ENCODE results near the gene LRRN4. TPM values are rescaled to one million over a fixed set of nuclear protein-coding genes. Genes with fewer than 3 reads are reported as not detected.

The LRRN4 gene
- total RNA-seq, 1 experiment from 2014 or later, result 0.57 TPM

- POLR2A ChIA-PET, result no interaction called here
- no peak for ATAC-seq
- intact Hi-C loops (cut with micrococcal nuclease; ENCODE audit: unreplicated experiment) (loop anchor here (5.0 kb wide), 1 partner anchor 768 kb away; no protein-coding TSS in a partner anchor), in situ Hi-C loops (cut with HindIII; ENCODE audit: low pct_unique_long_range_greater_than_20kb, low sequenced_read_pairs) (no loop called here)
- Histone ChIP-seq H3K9me3 (ENCODE audit: control insufficient read depth, insufficient read depth, low read depth, low read length) (no peaks in the 10 kb centered on the region), H3K4me3 (ENCODE audit: low read depth in 2 of 2, low read length in 2 of 2) (no peak overlapping the region), H3K36me3 (ENCODE audit: control insufficient read depth, insufficient read depth, low read length) (no peaks in the 10 kb centered on the region), H3K27ac (ENCODE audit: low read length) (no peak overlapping the region), H3K27me3 (ENCODE audit: control insufficient read depth, insufficient read depth, low read length) (peaks cover 3% of the 10 kb centered on the region; the same call in 1 of the 2 replicates), H3K4me1 (ENCODE audit: control insufficient read depth, insufficient read depth, low read length) (no peaks in the 10 kb centered on the region)
- no peak for TF ChIP-seq SIN3A (IDR thresholded peaks at IDR 0.05; ENCODE audit: borderline replicate concordance, insufficient read depth, low read depth, low read length)
- TF ChIP-seq TCF7L2 (IDR thresholded peaks at IDR 0.05; ENCODE audit: low read depth, low read length), result no peak
- no peak for DNase-seq (ENCODE audit: low read depth, low spot score)
- CTCF ChIA-PET, result no interaction called here
- BruUV-seq (replicated peaks), result no TSS peak
Observed at GRCh38 chr20:6083926-6084325, 30.1 kb upstream of the LRRN4 start.

DNA sequence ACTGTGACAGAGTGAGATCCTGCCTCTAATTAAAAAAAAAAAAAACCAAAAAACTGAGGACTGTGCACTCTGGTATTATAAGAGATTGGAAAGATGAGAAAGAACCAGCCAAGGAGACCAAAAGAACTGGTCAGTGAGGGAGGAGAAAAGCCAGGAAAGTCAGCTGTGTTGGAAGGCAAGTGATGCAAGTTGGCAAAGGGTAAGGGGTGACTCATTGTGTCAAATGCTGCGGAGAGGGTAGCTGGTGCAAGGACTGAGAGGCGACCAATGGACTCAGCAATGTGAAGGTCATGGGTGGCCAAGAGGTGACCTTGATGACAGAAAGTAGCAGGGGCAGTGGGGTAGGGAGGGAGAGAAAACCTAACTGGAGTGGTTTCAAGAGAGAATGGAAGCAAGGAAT lies 27.4 kb upstream of the LRRN4 start:
- intact Hi-C loops (cut with micrococcal nuclease; ENCODE audit: unreplicated experiment), result loop anchor here (5.0 kb wide), 1 partner anchor 771 kb away; no protein-coding TSS in a partner anchor
- ChIA-PET POLR2A (no interaction called here), CTCF (no interaction called here)
- Histone ChIP-seq H3K9me3 (ENCODE audit: control insufficient read depth, insufficient read depth, low read depth, low read length) (no peaks in the 10 kb centered on the region), H3K4me3 (ENCODE audit: low read depth in 2 of 2, low read length in 2 of 2) (no peak overlapping the region), H3K27me3 (ENCODE audit: control insufficient read depth, insufficient read depth, low read length) (peaks cover 3% of the 10 kb centered on the region; the same call in 1 of the 2 replicates), H3K4me1 (ENCODE audit: control insufficient read depth, insufficient read depth, low read length) (no peaks in the 10 kb centered on the region), H3K36me3 (ENCODE audit: control insufficient read depth, insufficient read depth, low read length) (no peaks in the 10 kb centered on the region), H3K27ac (ENCODE audit: low read length) (no peak overlapping the region)
- ATAC-seq (no peak), DNase-seq (ENCODE audit: low read depth, low spot score) (no peak)
- no peak for TF ChIP-seq TCF7L2 (IDR thresholded peaks at IDR 0.05; ENCODE audit: low read depth, low read length)
- TF ChIP-seq REST (IDR thresholded peaks at IDR 0.05; ENCODE audit: insufficient read depth in 1 of 2, low read depth in 2 of 2, low read length in 1 of 2), result no peak
- no peak for TF ChIP-seq SIN3A (IDR thresholded peaks at IDR 0.05; ENCODE audit: borderline replicate concordance, insufficient read depth, low read depth, low read length)
- TF ChIP-seq CTCF (IDR thresholded peaks at IDR 0.05), result no peak
- no peak for TF ChIP-seq POLR2AphosphoS5 (IDR thresholded peaks at IDR 0.05; ENCODE audit: low read depth, low read length)
- BruUV-seq (replicated peaks), result no TSS peak
- in situ Hi-C loops (cut with HindIII; ENCODE audit: low pct_unique_long_range_greater_than_20kb, low sequenced_read_pairs), result no loop called here

DNA sequence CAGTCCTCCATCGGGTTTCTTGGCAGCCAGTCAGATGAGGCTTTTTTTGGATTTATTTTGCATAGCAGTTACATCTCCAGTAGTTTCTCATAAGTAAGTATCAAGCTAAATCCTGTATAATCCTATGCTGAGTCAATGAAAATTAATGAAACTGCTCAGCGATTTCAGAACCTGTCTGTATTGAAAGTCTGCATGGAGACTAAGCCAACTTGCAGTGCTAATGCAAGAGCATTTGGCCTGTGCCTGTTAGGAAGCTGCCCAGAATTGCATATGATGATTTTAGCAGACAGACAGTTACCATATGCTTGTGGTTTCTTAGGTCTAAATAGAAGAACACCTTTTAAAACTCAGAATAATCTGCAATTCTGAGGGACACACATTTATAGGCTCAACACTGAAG lies 25.2 kb upstream of the LRRN4 start:
- no peak for DNase-seq (ENCODE audit: low read depth, low spot score)
- BruUV-seq (replicated peaks), result no TSS peak
- Histone ChIP-seq H3K27ac (ENCODE audit: low read length) (no peak overlapping the region), H3K4me3 (ENCODE audit: low read depth in 2 of 2, low read length in 2 of 2) (no peak overlapping the region), H3K4me1 (ENCODE audit: control insufficient read depth, insufficient read depth, low read length) (no peaks in the 10 kb centered on the region), H3K27me3 (ENCODE audit: control insufficient read depth, insufficient read depth, low read length) (peaks cover 5% of the 10 kb centered on the region; the same call in 1 of the 2 replicates), H3K36me3 (ENCODE audit: control insufficient read depth, insufficient read depth, low read length) (no peaks in the 10 kb centered on the region), H3K9me3 (ENCODE audit: control insufficient read depth, insufficient read depth, low read depth, low read length) (no peaks in the 10 kb centered on the region)
- CTCF ChIA-PET, result no interaction called here
- POLR2A ChIA-PET, result no interaction called here
- intact Hi-C loops (cut with micrococcal nuclease; ENCODE audit: unreplicated experiment), result no loop called here
- in situ Hi-C loops (cut with HindIII; ENCODE audit: low pct_unique_long_range_greater_than_20kb, low sequenced_read_pairs), result no loop called here
- TF ChIP-seq TCF7L2 (IDR thresholded peaks at IDR 0.05; ENCODE audit: low read depth, low read length) (no peak), REST (IDR thresholded peaks at IDR 0.05; ENCODE audit: insufficient read depth in 1 of 2, low read depth in 2 of 2, low read length in 1 of 2) (no peak), CTCF (IDR thresholded peaks at IDR 0.05) (no peak), SIN3A (IDR thresholded peaks at IDR 0.05; ENCODE audit: borderline replicate concordance, insufficient read depth, low read depth, low read length) (no peak), POLR2AphosphoS5 (IDR thresholded peaks at IDR 0.05; ENCODE audit: low read depth, low read length) (no peak)
- ATAC-seq, result no peak

Measured in Panc1 (cell line).